ENCODE measurements around the gene TRAPPC3.

The TRAPPC3 gene

DNA sequence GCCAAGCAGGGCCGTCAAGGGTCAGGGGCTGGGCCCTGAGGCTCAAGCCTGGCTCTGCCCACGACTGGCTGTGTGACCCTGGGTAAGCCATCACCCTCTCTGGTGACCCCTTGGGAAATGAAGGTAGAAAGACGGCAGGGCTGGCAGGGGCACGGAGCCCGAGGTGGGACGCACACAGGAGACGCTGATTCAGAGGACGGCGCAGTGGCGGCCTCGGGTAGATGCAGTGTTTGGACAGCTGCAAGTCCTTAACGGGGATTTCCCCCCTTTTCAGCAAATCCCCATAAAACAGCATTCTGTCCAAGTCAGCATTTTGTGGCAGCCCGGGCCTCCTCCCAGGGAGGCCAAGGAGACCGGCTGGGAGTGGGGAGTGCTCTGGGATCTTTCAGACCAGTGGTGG, 41.0 kb downstream of the TRAPPC3 start:
- no peaks in the 10 kb centered on the region for H4K20me1 ChIP-seq (ENCODE audit: insufficient read depth, low read length)
- ATAC-seq (ENCODE audit: insufficient read depth, low read depth) (no peak), DNase-seq (no peak)
- H3K27me3 ChIP-seq (ENCODE audit: insufficient read depth, low read length, poor library complexity) = no peaks in the 10 kb centered on the region
- TF ChIP-seq, protein P1, sequence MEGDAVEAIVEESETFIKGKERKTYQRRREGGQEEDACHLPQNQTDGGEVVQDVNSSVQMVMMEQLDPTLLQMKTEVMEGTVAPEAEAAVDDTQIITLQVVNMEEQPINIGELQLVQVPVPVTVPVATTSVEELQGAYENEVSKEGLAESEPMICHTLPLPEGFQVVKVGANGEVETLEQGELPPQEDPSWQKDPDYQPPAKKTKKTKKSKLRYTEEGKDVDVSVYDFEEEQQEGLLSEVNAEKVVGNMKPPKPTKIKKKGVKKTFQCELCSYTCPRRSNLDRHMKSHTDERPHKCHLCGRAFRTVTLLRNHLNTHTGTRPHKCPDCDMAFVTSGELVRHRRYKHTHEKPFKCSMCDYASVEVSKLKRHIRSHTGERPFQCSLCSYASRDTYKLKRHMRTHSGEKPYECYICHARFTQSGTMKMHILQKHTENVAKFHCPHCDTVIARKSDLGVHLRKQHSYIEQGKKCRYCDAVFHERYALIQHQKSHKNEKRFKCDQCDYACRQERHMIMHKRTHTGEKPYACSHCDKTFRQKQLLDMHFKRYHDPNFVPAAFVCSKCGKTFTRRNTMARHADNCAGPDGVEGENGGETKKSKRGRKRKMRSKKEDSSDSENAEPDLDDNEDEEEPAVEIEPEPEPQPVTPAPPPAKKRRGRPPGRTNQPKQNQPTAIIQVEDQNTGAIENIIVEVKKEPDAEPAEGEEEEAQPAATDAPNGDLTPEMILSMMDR (IDR thresholded peaks at IDR 0.05; ENCODE audit: borderline replicate concordance, extremely low read depth, low read length, poor library complexity, severe bottlenecking) = no peak
- TF ChIP-seq EZH2 (IDR thresholded peaks at IDR 0.05; ENCODE audit: borderline replicate concordance, low read depth, low read length, severe bottlenecking) = no peak
- no peak overlapping the region for H3K4me3 ChIP-seq (ENCODE audit: low read depth in 1 of 2, low read length in 2 of 2)
- H3K27ac ChIP-seq (ENCODE audit: low read length) = no peak overlapping the region
- no peak overlapping the region for H3K4me2 ChIP-seq (ENCODE audit: insufficient read depth, low read length)
- no peaks in the 10 kb centered on the region for H3K36me3 ChIP-seq (ENCODE audit: insufficient read depth, low read length)
- no peaks in the 10 kb centered on the region for H3K9me3 ChIP-seq (ENCODE audit: insufficient read depth, low read length, severe bottlenecking)
- H3K4me1 ChIP-seq (ENCODE audit: insufficient read depth, low read length) = no peaks in the 10 kb centered on the region
- no peak overlapping the region for H2AFZ ChIP-seq (ENCODE audit: low read depth, low read length)
- H3K79me2 ChIP-seq (ENCODE audit: insufficient read depth, low read length) = no peaks in the 10 kb centered on the region
- H3K9ac ChIP-seq (ENCODE audit: low read depth, low read length) = no peak overlapping the region

DNA sequence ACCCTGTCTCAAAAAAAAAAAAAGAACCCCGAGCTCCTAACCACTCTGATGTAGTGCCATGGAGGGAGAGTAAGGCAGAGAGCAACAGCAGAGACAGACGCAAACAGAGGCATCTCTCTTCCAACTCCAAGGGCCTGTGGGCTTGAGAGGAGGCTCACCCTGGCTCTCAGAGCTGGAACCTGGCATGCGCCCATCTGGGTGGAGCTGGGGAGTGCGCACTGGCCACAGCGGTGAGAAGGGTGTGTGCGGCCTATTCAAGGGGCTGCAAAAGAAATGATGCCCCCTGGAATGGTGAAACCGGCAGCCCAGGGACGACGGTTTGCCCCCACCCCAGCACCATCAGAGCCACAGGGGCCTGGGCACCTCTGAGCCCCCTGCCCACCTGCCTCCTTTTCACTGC, 41.9 kb downstream of the TRAPPC3 start:
- no peak overlapping the region for H3K9ac ChIP-seq (ENCODE audit: low read depth, low read length)
- H3K79me2 ChIP-seq (ENCODE audit: insufficient read depth, low read length) = no peaks in the 10 kb centered on the region
- H3K4me3 ChIP-seq (ENCODE audit: low read depth in 1 of 2, low read length in 2 of 2) = no peak overlapping the region
- ATAC-seq (ENCODE audit: insufficient read depth, low read depth) (no peak), DNase-seq (no peak)
- no peak overlapping the region for H3K27ac ChIP-seq (ENCODE audit: low read length)
- H3K4me2 ChIP-seq (ENCODE audit: insufficient read depth, low read length) = no peak overlapping the region
- no peaks in the 10 kb centered on the region for H4K20me1 ChIP-seq (ENCODE audit: insufficient read depth, low read length)
- no peaks in the 10 kb centered on the region for H3K36me3 ChIP-seq (ENCODE audit: insufficient read depth, low read length)
- H2AFZ ChIP-seq (ENCODE audit: low read depth, low read length) = no peak overlapping the region
- no peak for TF ChIP-seq EZH2 (IDR thresholded peaks at IDR 0.05; ENCODE audit: borderline replicate concordance, low read depth, low read length, severe bottlenecking)
- TF ChIP-seq, protein P1 (IDR thresholded peaks at IDR 0.05; ENCODE audit: borderline replicate concordance, extremely low read depth, low read length, poor library complexity, severe bottlenecking) = no peak
- H3K4me1 ChIP-seq (ENCODE audit: insufficient read depth, low read length) = no peaks in the 10 kb centered on the region
- no peaks in the 10 kb centered on the region for H3K27me3 ChIP-seq (ENCODE audit: insufficient read depth, low read length, poor library complexity)
- H3K9me3 ChIP-seq (ENCODE audit: insufficient read depth, low read length, severe bottlenecking) = no peaks in the 10 kb centered on the region

DNA sequence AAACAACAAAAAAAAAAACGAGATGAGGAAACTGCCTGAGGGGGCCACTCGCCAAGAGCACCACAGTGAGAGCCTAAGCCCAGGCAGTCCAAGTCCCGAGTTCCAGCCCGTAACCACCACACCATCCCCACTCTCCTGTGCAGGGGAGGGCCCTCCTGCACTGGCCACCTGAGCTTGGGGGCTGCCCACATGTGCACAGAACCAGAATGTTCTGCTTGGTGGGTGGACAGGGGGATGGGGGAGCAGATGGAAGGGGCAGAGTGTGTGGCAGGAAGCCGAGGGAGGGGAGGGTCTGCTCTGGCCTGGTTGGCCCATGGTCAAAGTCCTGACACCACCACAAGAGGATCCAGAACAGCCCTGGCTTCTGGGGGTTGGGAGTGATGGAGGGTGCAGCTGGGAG, 43.0 kb downstream of the TRAPPC3 start:
- DNase-seq (no peak), ATAC-seq (ENCODE audit: insufficient read depth, low read depth) (no peak)
- Histone ChIP-seq H4K20me1 (ENCODE audit: insufficient read depth, low read length) (no peaks in the 10 kb centered on the region), H3K4me2 (ENCODE audit: insufficient read depth, low read length) (no peak overlapping the region), H3K36me3 (ENCODE audit: insufficient read depth, low read length) (no peaks in the 10 kb centered on the region), H3K27ac (ENCODE audit: low read length) (no peak overlapping the region), H3K9me3 (ENCODE audit: insufficient read depth, low read length, severe bottlenecking) (no peaks in the 10 kb centered on the region), H2AFZ (ENCODE audit: low read depth, low read length) (no peak overlapping the region), H3K27me3 (ENCODE audit: insufficient read depth, low read length, poor library complexity) (no peaks in the 10 kb centered on the region), H3K79me2 (ENCODE audit: insufficient read depth, low read length) (no peaks in the 10 kb centered on the region), H3K4me1 (ENCODE audit: insufficient read depth, low read length) (no peaks in the 10 kb centered on the region), H3K4me3 (ENCODE audit: low read depth in 1 of 2, low read length in 2 of 2) (no peak overlapping the region), H3K9ac (ENCODE audit: low read depth, low read length) (no peak overlapping the region)
- TF ChIP-seq EZH2 (IDR thresholded peaks at IDR 0.05; ENCODE audit: borderline replicate concordance, low read depth, low read length, severe bottlenecking) = no peak
- TF ChIP-seq, protein P1 (IDR thresholded peaks at IDR 0.05; ENCODE audit: borderline replicate concordance, extremely low read depth, low read length, poor library complexity, severe bottlenecking) = no peak

DNA sequence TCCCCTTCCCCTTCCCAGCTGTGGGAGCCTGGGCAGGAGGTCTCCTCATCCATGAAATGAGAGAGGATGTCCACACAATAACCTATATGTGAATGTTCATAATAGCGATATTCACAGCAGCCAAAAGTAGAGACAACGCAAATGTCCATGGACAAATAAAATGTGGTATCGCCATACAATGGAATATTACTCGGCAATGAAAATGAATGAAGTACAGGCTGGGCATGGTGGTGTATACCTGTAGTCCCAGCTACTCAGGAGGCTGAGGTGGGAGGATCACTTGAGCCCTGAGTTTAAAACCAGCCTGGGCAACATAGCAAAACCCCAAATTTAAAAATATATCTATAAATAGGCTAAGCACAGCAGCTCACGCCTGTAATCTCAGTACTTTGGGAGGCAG, 47.7 kb downstream of the TRAPPC3 start:
- Histone ChIP-seq H3K9me3 (ENCODE audit: insufficient read depth, low read length, severe bottlenecking) (no peaks in the 10 kb centered on the region), H4K20me1 (ENCODE audit: insufficient read depth, low read length) (0 out of 2 replicates have a peak, but pooled peaks cover 2% of the 10 kb centered on the region), H3K4me3 (ENCODE audit: low read depth in 1 of 2, low read length in 2 of 2) (no peak overlapping the region), H3K4me1 (ENCODE audit: insufficient read depth, low read length) (peaks cover 5% of the 10 kb centered on the region; the same call in 1 of the 2 replicates), H3K36me3 (ENCODE audit: insufficient read depth, low read length) (no peaks in the 10 kb centered on the region), H3K27me3 (ENCODE audit: insufficient read depth, low read length, poor library complexity) (no peaks in the 10 kb centered on the region), H3K27ac (ENCODE audit: low read length) (no peak overlapping the region), H3K79me2 (ENCODE audit: insufficient read depth, low read length) (no peaks in the 10 kb centered on the region), H3K4me2 (ENCODE audit: insufficient read depth, low read length) (no peak overlapping the region), H2AFZ (ENCODE audit: low read depth, low read length) (no peak overlapping the region), H3K9ac (ENCODE audit: low read depth, low read length) (no peak overlapping the region)
- no peak for ATAC-seq (ENCODE audit: insufficient read depth, low read depth)
- TF ChIP-seq EZH2 (IDR thresholded peaks at IDR 0.05; ENCODE audit: borderline replicate concordance, low read depth, low read length, severe bottlenecking) = no peak
- TF ChIP-seq, protein P1 (IDR thresholded peaks at IDR 0.05; ENCODE audit: borderline replicate concordance, extremely low read depth, low read length, poor library complexity, severe bottlenecking) = no peak
- DNase-seq = no peak
